GM18858 (cell line): ENCODE measurements around the gene RASSF6.
"Not testable (repeated sequence)": the region's sequence is repeated elsewhere in the genome, so short reads cannot be mapped to it uniquely, and the experiment has no call there.

Experiments
- ATAC-seq: cut with Tn5 transposase; IDR thresholded peaks from one replicate; pipeline ENCODE4 v1.9.1; 2021; ENCODE audit not compliant: unreplicated experiment

RASSF6 gene

DNA sequence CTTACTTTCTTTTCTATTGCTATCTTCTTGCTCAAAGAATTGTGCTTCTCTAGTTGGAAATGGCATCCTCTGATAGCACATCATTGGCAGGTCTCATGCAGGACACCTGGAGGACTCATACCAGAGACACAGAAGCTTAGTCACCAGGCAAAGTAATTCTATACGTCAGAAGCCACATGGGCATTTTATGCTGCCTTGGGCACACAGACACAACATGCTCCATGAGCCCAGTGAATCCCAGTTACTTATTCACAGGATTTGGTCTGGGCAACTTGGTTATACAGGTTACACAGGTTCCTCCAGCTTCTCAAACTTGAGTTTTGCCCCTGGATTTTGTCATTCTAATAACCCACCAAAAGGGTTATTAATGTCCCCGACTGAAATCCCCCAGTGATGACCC is 7.1 kb downstream of the RASSF6 start:
- no peak for ATAC-seq

DNA sequence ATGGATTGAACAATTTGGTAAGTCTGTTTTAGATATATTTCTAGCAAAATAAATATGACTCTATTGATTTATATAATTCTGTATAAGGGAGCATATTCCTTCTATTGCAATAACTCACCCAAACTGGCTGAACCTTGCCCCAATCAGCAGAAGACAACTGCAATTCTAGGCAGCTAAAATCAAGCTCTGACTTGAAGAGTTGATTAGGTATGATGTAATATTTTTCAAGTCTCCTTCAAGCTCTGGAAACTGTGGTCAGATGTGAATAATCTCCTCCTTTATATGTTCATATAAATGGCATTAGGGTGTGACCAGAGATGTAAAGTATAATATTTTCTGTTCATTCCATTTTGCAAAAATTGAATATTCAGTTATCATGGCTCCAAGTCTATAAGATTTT is 8.2 kb downstream of the RASSF6 start:
- no peak for ATAC-seq

DNA sequence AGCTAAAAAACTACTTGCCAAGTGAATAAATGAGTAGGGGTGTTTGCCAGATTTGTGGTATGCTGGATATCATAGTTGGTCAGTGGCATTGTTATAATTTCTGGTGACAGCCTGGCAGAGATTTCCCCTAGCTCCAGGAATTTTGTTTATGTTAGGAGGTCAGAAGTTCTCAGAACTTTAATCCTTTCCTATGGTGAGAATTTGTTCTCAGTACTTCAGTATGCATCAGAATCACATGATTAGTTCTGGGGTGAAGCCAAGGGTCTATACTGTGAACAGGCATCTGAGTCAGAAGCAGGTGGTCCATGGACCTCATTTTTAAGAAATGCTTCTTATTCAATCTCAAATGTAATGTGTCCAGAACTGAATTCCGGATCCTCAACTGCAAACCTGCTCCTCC is 10.5 kb downstream of the RASSF6 start:
- no peak for ATAC-seq

DNA sequence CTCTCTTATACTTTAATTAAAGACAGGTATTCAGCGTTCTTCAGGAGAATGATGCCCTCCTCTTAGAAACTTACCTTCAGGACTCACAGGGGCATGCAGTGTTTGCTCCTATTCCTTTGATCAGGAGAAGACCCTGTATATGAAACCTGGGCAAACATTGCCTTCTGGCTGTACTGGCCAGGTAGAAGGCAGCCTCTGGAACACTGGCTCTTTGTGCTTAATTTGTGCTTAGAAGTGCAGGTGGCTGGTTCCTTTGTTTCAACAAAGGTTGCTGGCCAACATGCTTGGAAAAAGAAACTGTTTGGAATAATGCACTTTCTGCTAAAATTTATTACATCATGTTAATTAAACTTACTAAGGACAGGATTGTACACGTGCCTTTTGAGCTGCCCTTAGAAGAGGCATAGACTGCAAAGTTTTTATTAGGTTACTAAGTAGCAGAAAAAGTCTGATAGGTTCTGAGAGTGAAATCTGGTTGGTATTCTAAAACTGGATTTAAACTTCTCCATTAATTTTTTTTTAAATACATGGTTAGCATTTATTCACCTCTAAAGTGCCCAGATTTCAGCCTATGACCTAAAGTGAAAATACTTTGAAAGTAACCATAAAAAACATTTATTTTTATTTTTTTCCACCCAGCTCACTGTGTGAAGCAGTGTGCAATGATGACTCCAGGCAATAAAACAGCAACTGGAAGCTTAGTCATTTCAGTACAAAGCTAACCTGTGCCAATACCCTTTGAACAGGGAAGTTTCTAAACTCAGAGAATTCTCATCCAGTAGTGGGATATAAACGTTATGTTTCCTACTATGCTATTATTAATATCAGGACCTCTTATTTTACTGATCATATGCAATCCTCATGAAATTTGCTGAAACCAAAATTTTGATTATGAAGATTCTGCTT is 11.3 kb downstream of the RASSF6 start:
- ATAC-seq: peak; percentile 22

DNA sequence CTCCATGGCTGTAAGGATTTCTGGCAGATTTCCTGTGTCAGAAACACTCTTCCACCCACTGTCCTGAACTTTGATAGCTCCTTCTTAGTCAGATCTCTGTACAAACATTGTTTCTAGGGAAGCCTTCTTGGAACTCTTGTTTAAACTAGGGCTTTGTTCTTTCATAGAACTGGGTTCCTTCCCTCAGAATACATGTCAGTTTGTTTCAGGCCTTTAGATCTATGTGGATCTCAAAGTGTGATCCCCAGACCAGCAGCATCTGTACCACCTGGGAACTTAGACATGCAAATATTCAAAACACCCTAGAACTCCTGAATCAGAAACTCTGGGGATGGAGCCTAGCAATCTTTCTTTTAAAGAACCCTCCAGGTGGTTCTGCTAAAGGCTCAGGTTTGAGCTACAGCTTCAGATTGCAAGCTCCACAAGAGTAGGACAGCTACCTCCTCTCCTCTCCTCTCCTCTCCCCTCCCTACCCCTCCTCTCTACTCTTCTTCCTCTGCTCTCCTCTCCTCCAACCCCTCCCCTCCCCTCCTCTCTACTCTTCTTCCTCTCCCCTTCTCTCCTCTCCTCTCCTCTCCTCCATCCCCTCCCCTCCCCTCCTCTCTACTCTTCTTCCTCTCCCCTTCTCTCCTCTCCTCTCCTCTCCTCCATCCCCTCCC is 12.7 kb downstream of the RASSF6 start:
- ATAC-seq: peak; percentile 19

DNA sequence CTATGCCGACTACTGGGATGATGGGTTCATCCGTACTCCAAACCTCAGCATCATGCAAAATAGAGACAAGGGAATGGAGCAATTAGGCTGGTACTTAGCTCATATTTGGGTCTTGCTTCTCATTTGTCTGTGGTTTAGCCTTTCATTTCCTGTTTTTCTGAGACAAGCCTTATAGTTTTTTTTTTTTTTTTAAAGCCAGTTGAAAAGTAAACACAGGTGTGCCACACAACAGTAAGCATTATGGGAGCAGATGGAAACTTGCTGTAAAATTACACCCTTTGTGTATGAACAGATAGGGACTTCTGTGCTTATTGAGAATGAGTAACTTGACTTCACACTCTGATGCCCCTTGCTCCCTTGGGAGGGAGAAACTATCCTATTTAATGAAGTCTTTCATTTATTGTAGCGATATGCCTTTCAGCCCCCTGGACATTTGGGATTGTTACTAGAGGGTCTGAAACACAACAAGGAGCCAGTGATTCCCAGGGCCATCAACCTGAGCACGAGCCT is 13.7 kb downstream of the RASSF6 start:
- peak; percentile 67 for ATAC-seq

DNA sequence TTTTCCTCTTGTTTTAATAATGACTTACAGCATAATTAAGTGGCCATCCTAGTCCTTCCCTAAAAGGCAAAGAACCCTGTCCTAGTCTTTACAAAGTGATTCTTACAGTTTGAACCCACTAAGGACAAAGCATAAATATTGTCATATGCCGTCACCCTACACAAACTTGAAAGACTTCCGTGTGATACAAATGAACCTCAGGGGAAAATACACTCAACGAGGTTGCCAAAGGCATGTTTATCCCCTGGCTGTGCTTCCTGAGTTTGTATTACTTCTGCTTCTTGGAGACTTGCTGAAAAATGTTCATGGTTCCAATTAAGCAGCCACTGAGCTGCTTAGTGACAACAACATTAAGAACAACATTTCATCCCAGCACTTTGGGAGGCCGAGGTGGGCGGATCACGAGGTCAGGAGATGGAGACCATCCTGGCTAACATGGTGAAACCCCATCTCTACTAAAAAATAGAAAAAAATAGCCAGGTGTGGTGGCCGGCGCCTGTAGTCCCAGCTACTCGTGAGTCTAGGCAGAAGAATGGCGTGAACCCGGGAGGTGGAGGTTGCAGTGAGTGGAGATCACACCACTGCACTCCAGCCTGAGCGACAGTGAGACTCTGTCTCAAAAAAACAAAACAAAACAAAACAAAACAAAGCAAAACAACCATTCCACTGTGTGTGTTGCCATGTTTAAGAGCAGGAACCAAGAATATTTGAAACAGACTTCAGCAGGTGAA is 16.2 kb downstream of the RASSF6 start:
- no peak for ATAC-seq

DNA sequence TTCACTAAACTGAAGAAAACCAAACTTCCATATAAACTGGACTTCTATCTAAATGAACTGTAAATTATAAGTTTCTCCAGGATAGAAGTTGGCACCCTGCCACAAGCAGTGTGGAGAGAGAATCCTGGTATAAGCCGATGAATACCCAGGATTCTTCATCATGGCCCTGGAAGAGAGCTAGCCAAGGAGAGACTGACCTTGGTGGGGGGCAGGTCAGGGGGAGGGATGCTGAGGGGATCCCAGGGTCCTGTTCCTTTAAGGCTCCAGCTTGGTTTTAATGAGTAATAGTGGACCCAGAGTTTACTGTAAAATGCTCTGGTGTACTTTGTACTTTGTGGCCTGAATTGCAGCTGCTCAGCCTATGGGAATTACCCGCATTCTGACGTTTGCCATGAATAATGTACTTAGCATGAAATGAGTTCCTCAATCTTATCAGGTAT is 16.9 kb downstream of the RASSF6 start:
- ATAC-seq: peak; percentile 43

DNA sequence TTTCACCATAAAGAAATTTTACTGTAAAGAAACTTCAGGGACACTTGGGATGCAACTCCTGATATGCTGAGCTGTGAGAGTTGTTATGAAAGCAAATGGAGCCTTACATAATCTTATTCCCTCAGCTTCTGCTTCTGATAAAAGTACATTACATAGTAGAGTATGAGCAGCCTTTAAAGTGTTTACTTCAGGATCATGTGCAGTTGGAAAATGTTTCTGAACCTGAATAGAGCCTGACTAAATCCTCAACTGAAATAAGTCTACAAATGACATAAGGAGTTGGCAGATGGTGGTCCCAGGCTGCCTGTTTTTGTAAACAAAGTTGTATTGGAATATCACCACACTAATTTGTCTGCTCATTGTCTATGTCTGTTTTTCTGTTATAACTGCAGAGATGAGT is 19.3 kb downstream of the RASSF6 start:
- no peak for ATAC-seq

DNA sequence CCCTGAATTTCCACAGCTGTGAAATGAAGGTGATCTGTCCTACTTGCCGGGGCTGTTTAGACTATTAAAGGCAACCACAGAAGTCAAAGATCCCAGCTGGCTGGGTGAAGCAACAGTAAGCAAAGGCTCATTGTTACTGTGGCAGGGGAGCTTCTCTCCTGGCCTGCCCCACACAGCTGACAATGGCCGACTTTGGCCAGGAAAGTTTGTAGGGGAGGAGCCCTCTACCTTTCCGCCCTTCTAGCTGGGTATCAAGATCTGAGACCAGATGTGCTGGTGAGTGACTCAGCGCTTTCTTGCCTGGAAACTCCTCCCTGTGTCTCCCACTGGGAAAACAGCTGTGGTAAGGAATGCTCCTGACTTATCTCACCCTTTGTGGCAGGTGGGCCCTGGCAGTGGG is 21.1 kb downstream of the RASSF6 start:
- ATAC-seq: no peak

DNA sequence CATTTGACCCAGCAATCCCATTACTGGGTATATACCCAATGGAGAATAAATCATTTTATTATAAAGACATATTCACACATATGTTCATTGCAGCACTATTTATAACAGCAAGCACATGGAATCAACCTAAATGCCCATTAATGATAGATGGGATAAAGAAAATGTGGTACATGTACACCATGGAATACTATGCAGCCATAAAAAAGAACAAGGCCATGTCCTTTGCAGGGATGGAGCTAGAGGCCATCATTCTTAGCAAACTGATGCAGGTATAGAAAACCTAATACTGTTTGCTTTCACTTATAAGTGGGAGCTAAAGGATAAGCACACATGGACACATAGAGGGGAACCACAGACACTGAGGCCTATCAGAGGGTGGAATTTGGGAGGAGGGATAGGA is 22.6 kb downstream of the RASSF6 start:
- ATAC-seq: no peak

DNA sequence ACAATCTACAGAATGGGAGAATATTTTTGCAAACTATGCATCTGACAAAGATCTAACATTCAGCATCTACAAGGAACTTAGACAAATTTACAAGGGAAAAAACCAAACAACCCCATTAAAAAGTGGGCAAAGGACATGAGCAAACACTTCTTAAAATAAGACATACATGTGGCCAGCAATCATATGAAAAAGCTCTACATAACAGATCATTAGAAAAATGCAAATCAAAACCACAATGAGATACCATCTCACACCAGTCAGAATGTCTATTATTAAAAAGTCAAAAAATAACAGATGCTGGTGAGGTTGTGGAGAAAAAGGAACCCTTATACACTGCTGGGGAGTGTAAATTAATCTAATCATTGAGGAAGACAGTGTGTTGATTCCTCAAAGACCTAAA is 23.1 kb downstream of the RASSF6 start:
- not testable (repeated sequence) for ATAC-seq

DNA sequence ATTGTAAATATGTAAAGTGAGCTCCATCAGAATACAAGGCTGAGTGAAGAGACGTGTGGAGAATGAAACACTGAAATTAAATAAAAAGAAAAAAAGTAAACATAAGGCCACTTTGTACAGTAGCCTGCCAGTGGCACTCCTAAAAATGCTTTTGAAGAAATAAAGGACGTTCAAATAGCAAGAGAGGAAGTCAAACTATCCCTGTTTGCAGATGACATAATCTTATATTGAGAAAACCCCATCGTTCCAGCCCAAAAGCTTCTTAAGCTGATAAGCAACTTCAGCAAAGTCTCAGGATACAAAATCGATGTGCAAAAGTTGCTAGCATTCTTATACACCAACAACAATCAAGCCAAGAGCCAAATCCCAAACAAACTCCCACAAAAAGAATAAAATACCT is 24.2 kb downstream of the RASSF6 start:
- ATAC-seq: no peak

DNA sequence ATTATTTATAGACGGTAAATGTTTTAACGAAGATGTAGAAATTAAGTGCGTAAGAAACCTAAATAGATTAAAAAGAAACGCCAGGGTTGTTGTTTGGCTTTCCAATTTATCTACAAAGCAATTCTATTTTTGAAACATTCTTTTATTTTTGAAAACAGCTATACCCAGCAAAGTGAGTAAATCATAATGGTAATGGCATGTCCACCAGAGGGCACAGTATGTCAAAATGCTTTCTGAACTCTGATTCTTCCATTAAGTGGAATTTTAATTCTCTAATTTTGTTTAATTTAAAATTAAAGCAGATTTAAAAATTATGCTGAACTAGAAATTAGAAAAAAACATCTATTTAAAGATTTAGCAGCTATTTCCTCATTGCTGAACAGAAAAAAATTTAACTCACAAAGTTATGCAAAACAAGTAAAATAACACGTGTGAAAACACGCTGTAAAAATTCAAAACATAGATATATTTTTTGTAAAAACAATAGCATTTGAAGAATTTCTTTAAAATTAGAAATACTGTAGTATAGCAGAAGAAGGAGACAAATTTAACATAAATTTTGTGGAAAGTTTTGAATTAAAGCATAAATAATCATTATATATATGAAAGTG is 26.5 kb downstream of the RASSF6 start:
- no peak for ATAC-seq

DNA sequence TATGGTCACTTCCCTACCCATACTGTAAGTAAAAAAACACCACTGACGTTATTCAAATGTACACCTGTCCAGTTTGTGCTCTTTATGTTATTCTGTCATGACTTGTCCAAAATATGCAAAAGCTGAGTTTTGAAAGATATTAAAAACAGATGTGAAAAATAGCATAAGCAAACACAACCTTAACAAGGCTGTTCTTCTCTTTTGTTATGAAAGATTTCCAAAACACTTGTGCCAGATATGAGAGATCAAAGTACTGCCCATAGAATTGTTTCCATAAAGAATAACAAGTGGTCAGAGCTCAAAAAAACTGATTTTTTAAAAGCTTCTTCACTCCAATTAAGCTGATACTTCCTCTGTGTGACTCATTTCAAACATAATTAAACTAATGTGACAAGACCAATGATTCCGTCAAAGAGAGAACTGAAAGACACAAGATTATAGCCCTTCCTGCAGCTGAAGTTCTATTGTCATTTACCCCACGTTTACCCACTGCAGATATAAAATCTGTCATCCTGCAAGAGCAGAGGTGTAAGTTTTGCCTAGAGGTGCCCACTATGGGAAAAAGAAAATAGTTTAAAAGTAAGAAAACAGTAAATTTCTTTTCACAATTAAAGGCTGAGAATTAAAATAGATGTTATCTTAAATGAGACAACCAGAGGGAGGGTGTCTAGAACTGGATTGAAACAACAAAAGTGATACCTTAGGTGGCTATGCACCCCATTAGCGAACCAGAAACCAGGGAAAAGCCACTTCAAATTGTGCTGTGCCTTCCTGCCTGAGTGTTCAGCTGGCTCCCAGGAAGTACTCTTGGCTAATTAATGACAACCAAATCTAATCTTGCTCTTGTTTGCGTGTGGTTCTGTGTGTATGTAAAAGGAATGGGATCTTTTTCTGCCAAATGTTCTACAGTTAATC is 30.1 kb downstream of the RASSF6 start:
- ATAC-seq: peak; percentile 92

DNA sequence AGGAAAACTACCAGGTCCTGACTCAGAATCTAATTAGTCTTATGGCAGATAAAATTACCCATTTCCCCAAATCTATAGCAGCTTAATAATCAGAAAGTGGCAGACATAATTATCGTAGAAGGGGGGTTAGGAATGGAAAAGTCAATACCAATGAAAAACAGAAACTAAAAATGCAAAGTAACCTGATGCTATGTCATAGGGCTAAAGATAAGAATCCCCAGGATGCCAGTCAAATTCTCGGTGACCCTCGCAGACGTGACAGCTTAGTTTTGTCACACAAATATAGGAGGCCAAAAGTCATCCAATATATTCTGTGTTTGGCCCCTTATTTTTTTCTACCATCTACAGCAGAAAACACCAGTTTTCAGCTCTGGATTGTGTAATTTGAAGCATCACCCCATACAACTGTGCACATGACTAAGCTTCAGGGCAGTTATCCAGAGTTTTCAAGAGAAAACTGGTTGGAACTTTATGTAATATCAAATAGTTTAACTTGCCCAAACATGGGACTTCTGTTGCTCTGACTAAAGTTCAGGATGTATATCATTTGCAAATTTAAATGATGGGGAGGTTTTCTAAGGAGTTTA is 30.9 kb downstream of the RASSF6 start:
- ATAC-seq: peak; percentile 26

DNA sequence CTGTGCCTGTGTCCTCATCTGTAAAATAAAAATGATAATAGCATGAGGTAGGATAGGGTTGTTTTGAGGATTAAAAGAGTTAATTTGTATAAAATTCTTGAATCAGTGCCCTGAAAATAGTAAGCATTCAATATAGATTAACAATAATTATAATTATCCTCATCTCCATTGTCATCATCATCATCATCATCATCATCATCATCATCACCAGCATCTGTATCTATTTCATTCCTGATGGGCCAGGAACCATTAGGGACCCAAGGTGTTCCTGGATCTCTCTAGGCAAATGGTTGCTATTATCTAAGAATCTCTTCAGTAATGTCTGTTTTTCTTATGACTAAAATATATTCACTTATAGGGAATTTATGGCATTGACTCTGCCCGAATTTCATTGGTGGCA is 31.6 kb downstream of the RASSF6 start:
- no peak for ATAC-seq

DNA sequence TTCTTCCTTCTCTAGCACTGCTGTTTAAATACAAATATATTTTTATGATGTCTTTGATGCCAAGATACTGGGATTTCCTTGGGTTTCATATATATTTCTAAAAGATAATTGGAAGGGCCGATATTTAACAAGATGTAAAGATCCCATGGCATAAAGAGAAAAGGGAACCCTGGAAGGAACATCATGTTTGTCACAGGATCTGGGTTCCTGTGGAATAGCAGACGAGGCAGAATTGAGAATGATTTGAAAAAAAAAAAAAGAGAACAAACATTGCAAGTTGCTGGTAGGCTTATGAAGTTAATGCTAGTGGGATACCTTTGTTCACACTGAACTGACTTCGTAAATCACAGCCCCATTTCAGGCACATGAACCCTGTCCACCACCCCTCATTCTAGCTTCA is 33.6 kb downstream of the RASSF6 start:
- ATAC-seq: no peak

DNA sequence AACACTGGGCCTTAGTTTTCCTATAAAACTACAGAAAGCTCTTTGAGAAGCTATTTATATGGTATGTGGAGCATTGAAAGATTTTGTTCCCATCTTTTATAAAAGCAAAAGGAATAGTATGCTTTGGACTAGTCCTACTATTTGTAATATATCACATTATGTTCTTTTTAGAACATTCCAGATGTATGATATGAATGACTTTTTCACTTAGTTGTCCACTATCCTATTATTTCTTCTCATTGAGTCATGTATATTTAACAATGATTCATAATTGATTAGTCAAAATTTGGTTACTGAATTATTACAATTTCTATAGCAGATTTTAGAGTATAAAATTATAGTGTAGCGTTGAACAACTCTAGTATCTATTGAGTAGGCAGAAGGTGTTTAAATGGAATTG is 34.2 kb downstream of the RASSF6 start:
- no peak for ATAC-seq

DNA sequence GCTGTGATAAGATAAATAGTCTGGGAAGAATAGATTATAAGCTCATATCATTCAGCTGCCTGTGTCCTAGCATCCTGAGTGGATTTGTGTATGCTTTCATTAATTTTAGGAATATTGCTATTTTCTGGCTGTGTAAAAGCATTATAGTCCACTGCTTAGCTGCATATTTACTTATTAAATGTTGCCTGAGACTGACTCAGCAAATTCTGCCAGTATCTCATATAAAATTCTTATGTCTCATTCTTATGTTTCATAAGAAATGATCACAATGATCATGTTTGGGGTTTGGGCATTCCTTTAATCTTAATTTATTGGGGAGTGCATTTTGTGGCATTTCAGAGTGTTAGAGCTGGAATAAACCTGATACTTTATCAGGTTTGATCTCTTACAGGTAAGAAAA is 34.9 kb downstream of the RASSF6 start:
- ATAC-seq: no peak
